ENCODE measurements around the gene ABCC1.
"Not testable (repeated sequence)": the region's sequence is repeated elsewhere in the genome, so short reads cannot be mapped to it uniquely, and the experiment has no call there.

The ABCC1 gene

GRCh38 chr16:15953929-15954813 lies 4.8 kb downstream of the ABCC1 start:
- TF ChIP-seq ZFX (IDR thresholded peaks at IDR 0.05) = no peak
- no peak for TF ChIP-seq CTCF (conservative IDR thresholded peaks at IDR 0.05)
- H3K27ac ChIP-seq = no peak overlapping the region

- H3K27ac ChIP-seq = no peak overlapping the region
Observed at GRCh38 chr16:15954814-15955151, 5.4 kb downstream of the ABCC1 start.

DNA sequence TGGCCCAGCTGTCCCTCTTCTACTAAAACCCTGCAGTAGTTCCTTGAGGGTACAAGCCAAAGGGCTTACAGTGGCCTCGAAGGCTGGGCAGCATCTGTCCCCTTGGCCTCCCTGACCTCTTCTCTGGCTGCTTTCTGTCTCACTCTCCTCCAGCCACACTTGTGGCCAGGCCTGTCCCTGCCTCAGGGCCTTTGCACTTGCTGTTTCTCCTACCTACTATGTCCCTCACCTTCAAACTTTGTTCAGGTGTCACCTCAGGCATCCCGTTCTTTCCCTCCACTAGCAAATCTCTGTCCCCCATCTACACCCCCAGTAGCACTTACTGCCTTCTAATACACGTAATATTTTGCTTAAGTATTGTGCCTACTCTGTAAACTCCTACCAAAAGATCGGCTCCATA lies 6.0 kb downstream of the ABCC1 start:
- H3K27ac ChIP-seq = no peak overlapping the region
- TF ChIP-seq CTCF (conservative IDR thresholded peaks at IDR 0.05) (no peak), ZFX (IDR thresholded peaks at IDR 0.05) (no peak)

More at GRCh38 chr16:15954814-15955151, 5.4 kb downstream of the ABCC1 start:
- TF ChIP-seq ZFX (IDR thresholded peaks at IDR 0.05) = no peak
- no peak for TF ChIP-seq CTCF (conservative IDR thresholded peaks at IDR 0.05)

GRCh38 chr16:15956106-15956505 lies 6.7 kb downstream of the ABCC1 start:
- not testable (repeated sequence) for H3K27ac ChIP-seq

- no peak overlapping the region for H3K27ac ChIP-seq
- TF ChIP-seq CTCF (conservative IDR thresholded peaks at IDR 0.05) (no peak), ZFX (IDR thresholded peaks at IDR 0.05) (no peak)
Observed at GRCh38 chr16:15958703-15959348, 9.4 kb downstream of the ABCC1 start.

DNA sequence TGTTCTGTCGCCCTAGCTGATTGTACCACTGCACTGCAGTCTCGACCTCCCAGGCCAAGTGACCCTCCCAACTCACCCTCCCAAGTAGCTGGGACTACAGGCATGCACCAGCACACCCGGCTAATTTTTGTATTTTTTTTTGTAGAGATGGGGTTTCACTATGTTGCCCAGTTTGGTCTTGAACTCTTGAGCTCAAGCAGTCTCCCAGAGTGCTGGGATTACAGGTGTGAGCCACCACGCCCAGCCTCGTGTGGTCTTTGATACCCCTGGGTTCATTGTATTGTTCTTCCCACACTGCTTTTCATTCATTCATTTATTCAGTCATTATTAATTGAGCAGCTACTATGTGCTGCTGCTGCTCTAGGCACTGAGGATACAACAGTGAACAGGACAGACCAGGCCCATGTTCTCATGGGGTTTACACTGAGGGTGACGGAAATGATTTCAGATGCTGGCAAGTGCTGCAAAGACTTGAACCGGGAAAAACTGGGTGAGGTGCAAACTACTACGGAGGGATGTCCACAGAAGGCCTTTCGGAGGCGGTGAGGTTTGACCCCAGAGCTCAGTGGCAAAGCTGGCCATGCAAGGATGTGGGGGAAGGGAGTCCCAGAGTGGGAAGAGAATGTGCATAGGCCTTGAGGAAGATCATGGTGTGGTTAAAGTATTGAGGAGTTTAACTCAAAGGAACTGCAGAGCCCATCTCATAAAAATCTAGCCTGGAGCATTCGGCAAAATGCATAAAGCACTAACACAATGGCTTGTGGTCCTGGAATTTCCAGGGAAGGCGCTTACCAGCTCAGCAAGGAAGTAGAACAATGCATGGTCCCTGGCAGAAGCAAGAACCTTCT lies 10.9 kb downstream of the ABCC1 start:
- no peak for TF ChIP-seq CTCF (conservative IDR thresholded peaks at IDR 0.05)
- TF ChIP-seq ZFX (IDR thresholded peaks at IDR 0.05) = no peak
- H3K27ac ChIP-seq = no peak overlapping the region

DNA sequence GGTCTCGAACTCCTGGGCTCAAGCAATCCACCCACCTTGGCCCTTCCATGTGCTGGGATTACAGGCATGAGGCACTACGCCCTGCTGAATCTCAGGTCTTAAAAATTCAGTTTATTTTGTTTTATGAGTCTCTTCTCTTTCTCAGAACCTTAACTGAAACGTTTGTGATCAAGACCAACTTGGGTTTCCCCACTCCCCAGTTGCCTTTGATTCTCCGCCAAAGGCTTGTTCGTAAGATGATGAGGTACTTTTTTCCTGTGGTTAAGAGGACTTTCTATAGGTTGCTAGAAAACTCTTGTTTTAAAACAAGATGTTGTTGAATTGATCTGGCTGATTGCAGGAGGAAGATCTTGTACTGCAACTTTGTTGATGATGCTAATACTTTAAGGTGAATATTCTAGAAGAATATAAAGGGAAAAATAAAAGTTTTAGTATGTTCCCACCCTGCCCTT lies 11.7 kb downstream of the ABCC1 start:
- H3K27ac ChIP-seq = no peak overlapping the region
- TF ChIP-seq CTCF (conservative IDR thresholded peaks at IDR 0.05) (no peak), ZFX (IDR thresholded peaks at IDR 0.05) (no peak)
